Loucy (cell line): ENCODE results near the gene CNGA2.

ENCODE experiments used
- EZH2phosphoT487 ChIP-seq: fragments of 200-600 bp; IDR thresholded peaks from 2 replicates; pipeline ENCODE4 v1.6.1; 2018; ENCODE audit warnings: antibody characterized with exemption, mild to moderate bottlenecking, moderate library complexity, borderline replicate concordance
- TF ChIP-seq, protein P1 (sequence below): fragments of 200-600 bp; sonication (generic); conservative IDR thresholded peaks from 2 replicates; pipeline ENCODE4 v1.5.1; 2014; ENCODE audit warnings: mild to moderate bottlenecking, antibody characterized with exemption, low read length

DNA sequence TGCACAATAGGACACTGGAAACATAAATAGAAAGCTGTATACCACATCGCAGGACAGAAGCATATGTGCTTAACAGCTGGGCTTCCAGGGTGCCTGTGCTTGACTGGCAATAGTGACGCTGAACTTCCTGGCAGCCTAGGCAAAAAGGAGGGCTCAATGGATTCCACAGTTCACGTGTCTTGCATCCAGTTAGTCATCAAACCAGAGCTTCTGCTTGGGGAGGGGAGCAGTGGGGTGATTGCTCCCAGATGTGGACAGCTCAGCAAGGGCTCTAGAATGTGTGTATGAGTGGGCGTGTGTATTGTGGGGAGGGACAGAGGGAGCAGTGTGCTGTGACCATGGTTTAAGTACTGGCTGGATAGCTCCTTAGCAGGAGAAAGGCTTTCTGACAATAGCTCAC, 37.0 kb upstream of the CNGA2 start:
- TF ChIP-seq, protein P1, sequence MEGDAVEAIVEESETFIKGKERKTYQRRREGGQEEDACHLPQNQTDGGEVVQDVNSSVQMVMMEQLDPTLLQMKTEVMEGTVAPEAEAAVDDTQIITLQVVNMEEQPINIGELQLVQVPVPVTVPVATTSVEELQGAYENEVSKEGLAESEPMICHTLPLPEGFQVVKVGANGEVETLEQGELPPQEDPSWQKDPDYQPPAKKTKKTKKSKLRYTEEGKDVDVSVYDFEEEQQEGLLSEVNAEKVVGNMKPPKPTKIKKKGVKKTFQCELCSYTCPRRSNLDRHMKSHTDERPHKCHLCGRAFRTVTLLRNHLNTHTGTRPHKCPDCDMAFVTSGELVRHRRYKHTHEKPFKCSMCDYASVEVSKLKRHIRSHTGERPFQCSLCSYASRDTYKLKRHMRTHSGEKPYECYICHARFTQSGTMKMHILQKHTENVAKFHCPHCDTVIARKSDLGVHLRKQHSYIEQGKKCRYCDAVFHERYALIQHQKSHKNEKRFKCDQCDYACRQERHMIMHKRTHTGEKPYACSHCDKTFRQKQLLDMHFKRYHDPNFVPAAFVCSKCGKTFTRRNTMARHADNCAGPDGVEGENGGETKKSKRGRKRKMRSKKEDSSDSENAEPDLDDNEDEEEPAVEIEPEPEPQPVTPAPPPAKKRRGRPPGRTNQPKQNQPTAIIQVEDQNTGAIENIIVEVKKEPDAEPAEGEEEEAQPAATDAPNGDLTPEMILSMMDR: no peak
- TF ChIP-seq EZH2phosphoT487: no peak
